H1 (cell line): ENCODE data around the gene MED6.

Experiments used
- BRCA1 ChIP-seq: IDR thresholded peaks from 2 replicates; pipeline ENCODE4 v1.6.1; 2012; ENCODE audit warnings: low read depth, low read length, improper control_type of control experiment
- CTCF ChIP-seq, 3 experiments: IDR thresholded peaks; 1 replicate in 2 of 3; 2 replicates in 1 of 3; pipeline versions ENCODE4 v1.5.1 to v1.6.1; 2011; ENCODE audit warnings: low read length in 3 of 3, mild to moderate bottlenecking in 3 of 3, inconsistent platforms in 2 of 3, low read depth in 1 of 3, moderate library complexity in 1 of 3; ENCODE audit not compliant: insufficient read depth in 1 of 3; ENCODE audit errors: control extremely low read depth in 1 of 3
- EP300 ChIP-seq, 2 experiments: IDR thresholded peaks; 1 replicate in 1 of 2; 2 replicates in 1 of 2; pipeline ENCODE4 v1.6.1; 2011 to 2012; ENCODE audit warnings: low read depth in 2 of 2, low read length in 2 of 2, mild to moderate bottlenecking in 2 of 2, borderline replicate concordance in 1 of 2, inconsistent platforms in 1 of 2, moderate library complexity in 1 of 2
- MAX ChIP-seq: IDR thresholded peaks from 2 replicates; pipeline ENCODE4 v1.6.1; 2012; ENCODE audit warnings: inconsistent platforms
- POLR2A ChIP-seq, 2 experiments: IDR thresholded peaks; 1 replicate in 1 of 2; 2 replicates in 1 of 2; pipeline ENCODE4 v1.6.1; 2011; ENCODE audit warnings: low read depth in 2 of 2, low read length in 2 of 2, mild to moderate bottlenecking in 2 of 2; ENCODE audit errors: control extremely low read depth in 1 of 2
- POLR2AphosphoS5 ChIP-seq: IDR thresholded peaks from 2 replicates; pipeline ENCODE4 v1.6.1; 2011; ENCODE audit warnings: low read depth, low read length

- TF ChIP-seq BRCA1 (no peak), CTCF (IDR thresholded peaks at IDR 0.05; ENCODE audit: control extremely low read depth in 1 of 3, insufficient read depth in 1 of 3, low read depth in 1 of 3, low read length in 3 of 3) (no peak), EP300 (IDR thresholded peaks at IDR 0.05; ENCODE audit: borderline replicate concordance in 1 of 2, low read depth in 2 of 2, low read length in 2 of 2) (no peak), MAX (no peak), POLR2A (IDR thresholded peaks at IDR 0.05; ENCODE audit: control extremely low read depth in 1 of 2, low read depth in 2 of 2, low read length in 2 of 2) (no peak), POLR2AphosphoS5 (no peak)
Observed at GRCh38 chr14:70585231-70585630, 15.2 kb downstream of the MED6 start.
